Activated CD8-positive, alpha-beta T cell treated with anti-CD3 and anti-CD28 coated beads, Interleukin-2, amount 10 ng/mL, durations not matched to agents 7 days and 5 days (primary cell): ENCODE results near the gene ACSM4. TPM values are rescaled to one million over a fixed set of nuclear protein-coding genes. Genes with fewer than 3 reads are reported as not detected.
"Not testable (repeated sequence)": the region's sequence is repeated elsewhere in the genome, so short reads cannot be mapped to it uniquely, and the experiment has no call there.

ENCODE experiments used
- ATAC-seq: fragments of 150-1000 bp; cut with Tn5 transposase; one replicate; pipeline ENCODE4 v1.10.0; 2021; ENCODE audit warnings: moderate library complexity
- CTCF ChIA-PET: fragments of 350-600 bp; sonication (Branson Sonifier 250); formaldehyde crosslinking; loops from one replicate; lab custom pipeline; 2021; ENCODE audit warnings: antibody characterized with exemption; lab: Charles Lee
- POLR2A ChIA-PET: fragments of 350-600 bp; sonication (Branson Sonifier 250); formaldehyde crosslinking; loops from one replicate; lab custom pipeline; 2021; ENCODE audit warnings: antibody characterized with exemption; lab: Charles Lee
- DNase-seq: peaks from one replicate; pipeline ENCODE4 v3.0.0-alpha.2; 2020
- H3K27ac Mint-ChIP-seq: one replicate; pipeline ENCODE4 v1.8.0; 2021; ENCODE audit warnings: mild to moderate bottlenecking, mixed read lengths
- H3K27me3 Mint-ChIP-seq: one replicate; pipeline ENCODE4 v1.8.0; 2021; ENCODE audit warnings: low read depth, mixed read lengths
- H3K36me3 Mint-ChIP-seq: one replicate; pipeline ENCODE4 v1.8.0; 2021; ENCODE audit warnings: low read depth, mixed read lengths
- H3K4me1 Mint-ChIP-seq: one replicate; pipeline ENCODE4 v1.8.0; 2021; ENCODE audit warnings: low read depth, mixed read lengths
- H3K4me3 Mint-ChIP-seq: one replicate; pipeline ENCODE4 v1.8.0; 2021; ENCODE audit warnings: mild to moderate bottlenecking, mixed read lengths
- H3K9me3 Mint-ChIP-seq: one replicate; pipeline ENCODE4 v1.8.0; 2022; ENCODE audit warnings: mixed read lengths; ENCODE audit not compliant: insufficient read depth
- total RNA-seq, 2 experiments: library from RNA; stranded (reverse); gene quantifications; one replicate each; pipeline ENCODE4 v1.2.3, GENCODE V29; 2021

ACSM4 gene
- total RNA-seq, 2 experiments from 2014 or later = not detected

- Mint-ChIP-seq H3K4me1 (no peaks in the 10 kb centered on the region), H3K4me3 (no peak overlapping the region), H3K27ac (no peak overlapping the region), H3K9me3 (peaks cover 1% of the 10 kb centered on the region), H3K36me3 (peaks cover under 1% of the 10 kb centered on the region), H3K27me3 (peaks cover 16% of the 10 kb centered on the region)
- DNase-seq (no peak), ATAC-seq (no peak)
- ChIA-PET CTCF (no interaction called here), POLR2A (no interaction called here)
Measured at GRCh38 chr12:7295529-7295928, 8.3 kb upstream of the ACSM4 start.

- H3K36me3 Mint-ChIP-seq = no peaks in the 10 kb centered on the region
- POLR2A ChIA-PET = no interaction called here
Measured at GRCh38 chr12:7297865-7298264, 6.0 kb upstream of the ACSM4 start.

GRCh38 chr12:7302266-7302986 lies 1.4 kb upstream of the ACSM4 start:
- POLR2A ChIA-PET = no interaction called here
- H3K4me3 Mint-ChIP-seq = no peak overlapping the region
- ATAC-seq (no peak), DNase-seq (no peak)
- H3K9me3 Mint-ChIP-seq = no peaks in the 10 kb centered on the region
- H3K27me3 Mint-ChIP-seq = peaks cover 9% of the 10 kb centered on the region
- H3K36me3 Mint-ChIP-seq = no peaks in the 10 kb centered on the region
- no peaks in the 10 kb centered on the region for H3K4me1 Mint-ChIP-seq
- no peak overlapping the region for H3K27ac Mint-ChIP-seq
- CTCF ChIA-PET = no interaction called here

More at GRCh38 chr12:7297865-7298264, 6.0 kb upstream of the ACSM4 start:
- CTCF ChIA-PET = interaction anchor here (0.9 kb wide), 1 partner anchor 78 kb away, joined by 3 read pairs; no protein-coding TSS in a partner anchor
- Mint-ChIP-seq H3K9me3 (no peaks in the 10 kb centered on the region), H3K27me3 (peaks cover 14% of the 10 kb centered on the region), H3K27ac (no peak overlapping the region), H3K4me1 (no peaks in the 10 kb centered on the region), H3K4me3 (no peak overlapping the region)
- no peak for ATAC-seq
- no peak for DNase-seq

- ATAC-seq = no peak
- ChIA-PET POLR2A (no interaction called here), CTCF (no interaction called here)
- Mint-ChIP-seq H3K4me3 (no peak overlapping the region), H3K27me3 (peaks cover 9% of the 10 kb centered on the region), H3K36me3 (no peaks in the 10 kb centered on the region), H3K9me3 (no peaks in the 10 kb centered on the region), H3K27ac (no peak overlapping the region), H3K4me1 (no peaks in the 10 kb centered on the region)
- DNase-seq = no peak
Measured at GRCh38 chr12:7303230-7303629, 642 bp upstream of the ACSM4 start.

GRCh38 chr12:7304456-7304855 lies 584 bp downstream of the ACSM4 start:
- Mint-ChIP-seq H3K36me3 (no peaks in the 10 kb centered on the region), H3K27ac (no peak overlapping the region), H3K4me3 (no peak overlapping the region), H3K27me3 (peaks cover 8% of the 10 kb centered on the region), H3K4me1 (no peaks in the 10 kb centered on the region), H3K9me3 (no peaks in the 10 kb centered on the region)
- DNase-seq (no peak), ATAC-seq (no peak)
- POLR2A ChIA-PET = no interaction called here
- CTCF ChIA-PET = no interaction called here

- peaks cover 4% of the 10 kb centered on the region for H3K27me3 Mint-ChIP-seq
- DNase-seq = no peak
- no peaks in the 10 kb centered on the region for H3K9me3 Mint-ChIP-seq
- H3K27ac Mint-ChIP-seq = no peak overlapping the region
- H3K4me1 Mint-ChIP-seq = no peaks in the 10 kb centered on the region
- no peak for ATAC-seq
- CTCF ChIA-PET = interaction anchor here (1.9 kb wide), 1 partner anchor 10 kb away, joined by 4 read pairs; no protein-coding TSS in a partner anchor
- POLR2A ChIA-PET = no interaction called here
- H3K4me3 Mint-ChIP-seq = no peak overlapping the region
- no peaks in the 10 kb centered on the region for H3K36me3 Mint-ChIP-seq
Measured at GRCh38 chr12:7310070-7310469, 6.2 kb downstream of the ACSM4 start.

- Mint-ChIP-seq H3K4me3 (no peak overlapping the region), H3K27ac (no peak overlapping the region), H3K27me3 (peaks cover 8% of the 10 kb centered on the region), H3K36me3 (no peaks in the 10 kb centered on the region), H3K4me1 (no peaks in the 10 kb centered on the region), H3K9me3 (no peaks in the 10 kb centered on the region)
- ChIA-PET POLR2A (no interaction called here), CTCF (interaction anchor here (0.8 to 1.5 kb wide), 3 partner anchors 9 to 14 kb away, joined by 4 to 5 read pairs (median 4); no protein-coding TSS in a partner anchor)
- ATAC-seq = no peak
- DNase-seq = no peak
Measured at GRCh38 chr12:7319930-7320329, 16.1 kb downstream of the ACSM4 start.

GRCh38 chr12:7321624-7322023 lies 17.8 kb downstream of the ACSM4 start:
- Mint-ChIP-seq H3K27ac (no peak overlapping the region), H3K36me3 (no peaks in the 10 kb centered on the region), H3K9me3 (no peaks in the 10 kb centered on the region), H3K4me3 (no peak overlapping the region), H3K4me1 (no peaks in the 10 kb centered on the region), H3K27me3 (peaks cover 10% of the 10 kb centered on the region)
- ChIA-PET CTCF (interaction anchor here (1.0 kb wide), 1 partner anchor 318 kb away, joined by 3 read pairs; no protein-coding TSS in a partner anchor), POLR2A (no interaction called here)
- DNase-seq (no peak), ATAC-seq (no peak)

GRCh38 chr12:7322599-7322998 lies 18.7 kb downstream of the ACSM4 start:
- CTCF ChIA-PET = no interaction called here
- Mint-ChIP-seq H3K4me1 (no peaks in the 10 kb centered on the region), H3K9me3 (no peaks in the 10 kb centered on the region), H3K27me3 (peaks cover 15% of the 10 kb centered on the region), H3K4me3 (no peak overlapping the region), H3K36me3 (no peaks in the 10 kb centered on the region), H3K27ac (no peak overlapping the region)
- POLR2A ChIA-PET = no interaction called here
- DNase-seq (no peak), ATAC-seq (no peak)

GRCh38 chr12:7324176-7324575 lies 20.3 kb downstream of the ACSM4 start:
- Mint-ChIP-seq H3K4me3 (no peak overlapping the region), H3K27ac (no peak overlapping the region), H3K9me3 (no peaks in the 10 kb centered on the region), H3K4me1 (no peaks in the 10 kb centered on the region), H3K27me3 (peaks cover 21% of the 10 kb centered on the region), H3K36me3 (no peaks in the 10 kb centered on the region)
- ChIA-PET POLR2A (no interaction called here), CTCF (no interaction called here)
- ATAC-seq (no peak), DNase-seq (no peak)

- H3K36me3 Mint-ChIP-seq = no peaks in the 10 kb centered on the region
- peaks cover 28% of the 10 kb centered on the region for H3K27me3 Mint-ChIP-seq
- DNase-seq (no peak), ATAC-seq (no peak)
- no peaks in the 10 kb centered on the region for H3K9me3 Mint-ChIP-seq
- H3K4me3 Mint-ChIP-seq = no peak overlapping the region
- CTCF ChIA-PET = interaction anchor here (1.1 kb wide), 1 partner anchor 10 kb away, joined by 5 read pairs; no protein-coding TSS in a partner anchor
- POLR2A ChIA-PET = no interaction called here
- peaks cover 9% of the 10 kb centered on the region for H3K4me1 Mint-ChIP-seq
- no peak overlapping the region for H3K27ac Mint-ChIP-seq
Measured at GRCh38 chr12:7327918-7328317, 24.0 kb downstream of the ACSM4 start.

- H3K36me3 Mint-ChIP-seq, H3K9me3 Mint-ChIP-seq, H3K4me3 Mint-ChIP-seq, ATAC-seq, H3K27me3 Mint-ChIP-seq, DNase-seq, H3K27ac Mint-ChIP-seq, CTCF ChIA-PET, POLR2A ChIA-PET: not testable (repeated sequence)
- peaks cover 16% of the 10 kb centered on the region for H3K4me1 Mint-ChIP-seq
Measured at GRCh38 chr12:7337790-7338189, 33.9 kb downstream of the ACSM4 start.
